ENCODE results near the gene FGD2. TPM values are rescaled to one million over a fixed set of nuclear protein-coding genes. Genes with fewer than 3 reads are reported as not detected.

Gene FGD2
- total RNA-seq, 1 experiment from 2014 or later, result 0.44 TPM

DNA sequence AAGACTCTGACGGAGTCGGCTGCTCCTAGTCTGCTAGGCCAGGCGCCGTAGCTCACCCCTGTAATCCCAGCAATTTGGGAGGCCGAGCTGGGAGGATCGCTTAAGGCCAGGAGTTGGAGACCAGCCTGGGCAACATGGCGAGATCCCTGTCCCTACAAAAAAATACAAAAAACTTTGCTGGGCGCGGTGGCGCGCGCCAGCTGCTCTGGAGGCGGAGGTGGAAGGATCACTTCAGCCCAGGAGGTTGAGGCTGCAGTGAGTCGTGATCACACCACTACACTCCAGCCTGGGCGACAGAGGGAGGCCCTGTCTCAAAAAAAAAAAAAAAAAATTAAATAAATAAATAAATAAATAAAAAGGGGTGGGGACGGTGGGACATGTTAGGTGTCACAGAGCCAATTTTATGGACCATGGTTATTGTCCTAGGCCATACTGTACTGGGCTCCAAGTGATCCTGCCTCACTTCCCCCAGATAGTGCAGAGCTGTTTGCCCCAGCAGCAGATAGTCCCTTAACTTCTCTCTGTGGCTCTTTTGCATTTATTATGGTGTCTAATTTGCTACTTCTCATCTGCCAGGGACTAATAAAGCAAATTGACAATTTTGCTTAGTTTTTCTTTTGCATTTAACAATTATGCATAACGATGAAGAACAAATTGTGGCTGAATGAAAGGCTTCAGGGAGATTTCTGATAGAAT is 45.8 kb upstream of the FGD2 start:
- ChIA-PET POLR2A (ENCODE audit: unreplicated experiment) (no interaction called here), CTCF (no interaction called here)
- Histone ChIP-seq H3K9me2 (replicated peaks; ENCODE audit: low read length) (no peaks in the 10 kb centered on the region), H3K4me1 (ENCODE audit: insufficient read depth, low read length) (peaks cover 26% of the 10 kb centered on the region), H4K20me1 (ENCODE audit: low read length) (no peaks in the 10 kb centered on the region), H3K9ac (ENCODE audit: low read length) (no peak overlapping the region), H3K79me2 (ENCODE audit: low read length) (no peaks in the 10 kb centered on the region), H3F3A (ENCODE audit: low read length, unreplicated experiment) (no peaks in the 10 kb centered on the region), H3K36me3 (ENCODE audit: low read depth, low read length) (no peaks in the 10 kb centered on the region), H3K9me3 (ENCODE audit: low read length) (no peaks in the 10 kb centered on the region), H3K27me3 (ENCODE audit: low read length) (no peaks in the 10 kb centered on the region), H2AFZ (ENCODE audit: low read length) (0 out of 2 replicates have a peak overlapping the region, but pooled peaks have one; percentile 9), H3K4me2 (ENCODE audit: low read length) (no peak overlapping the region), H3K27ac (ENCODE audit: low read length) (no peak overlapping the region), H3K4me3 (ENCODE audit: low read length) (no peak overlapping the region)
- intact Hi-C loops (cut with micrococcal nuclease), result loop anchor here (5.0 kb wide), 1 partner anchor 47 kb away; no protein-coding TSS in a partner anchor
- TF ChIP-seq EZH2 (IDR thresholded peaks at IDR 0.05; ENCODE audit: low read length, unreplicated experiment) (no peak), EZH2phosphoT487 (IDR thresholded peaks at IDR 0.05; ENCODE audit: borderline replicate concordance, low read length) (no peak)
- TF ChIP-seq, protein P1, sequence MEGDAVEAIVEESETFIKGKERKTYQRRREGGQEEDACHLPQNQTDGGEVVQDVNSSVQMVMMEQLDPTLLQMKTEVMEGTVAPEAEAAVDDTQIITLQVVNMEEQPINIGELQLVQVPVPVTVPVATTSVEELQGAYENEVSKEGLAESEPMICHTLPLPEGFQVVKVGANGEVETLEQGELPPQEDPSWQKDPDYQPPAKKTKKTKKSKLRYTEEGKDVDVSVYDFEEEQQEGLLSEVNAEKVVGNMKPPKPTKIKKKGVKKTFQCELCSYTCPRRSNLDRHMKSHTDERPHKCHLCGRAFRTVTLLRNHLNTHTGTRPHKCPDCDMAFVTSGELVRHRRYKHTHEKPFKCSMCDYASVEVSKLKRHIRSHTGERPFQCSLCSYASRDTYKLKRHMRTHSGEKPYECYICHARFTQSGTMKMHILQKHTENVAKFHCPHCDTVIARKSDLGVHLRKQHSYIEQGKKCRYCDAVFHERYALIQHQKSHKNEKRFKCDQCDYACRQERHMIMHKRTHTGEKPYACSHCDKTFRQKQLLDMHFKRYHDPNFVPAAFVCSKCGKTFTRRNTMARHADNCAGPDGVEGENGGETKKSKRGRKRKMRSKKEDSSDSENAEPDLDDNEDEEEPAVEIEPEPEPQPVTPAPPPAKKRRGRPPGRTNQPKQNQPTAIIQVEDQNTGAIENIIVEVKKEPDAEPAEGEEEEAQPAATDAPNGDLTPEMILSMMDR (conservative IDR thresholded peaks at IDR 0.05; ENCODE audit: low read depth, low read length), result no peak
- no TSS peak for BruUV-seq (replicated peaks)
- no peak for ATAC-seq
- DNase-seq, result no peak

DNA sequence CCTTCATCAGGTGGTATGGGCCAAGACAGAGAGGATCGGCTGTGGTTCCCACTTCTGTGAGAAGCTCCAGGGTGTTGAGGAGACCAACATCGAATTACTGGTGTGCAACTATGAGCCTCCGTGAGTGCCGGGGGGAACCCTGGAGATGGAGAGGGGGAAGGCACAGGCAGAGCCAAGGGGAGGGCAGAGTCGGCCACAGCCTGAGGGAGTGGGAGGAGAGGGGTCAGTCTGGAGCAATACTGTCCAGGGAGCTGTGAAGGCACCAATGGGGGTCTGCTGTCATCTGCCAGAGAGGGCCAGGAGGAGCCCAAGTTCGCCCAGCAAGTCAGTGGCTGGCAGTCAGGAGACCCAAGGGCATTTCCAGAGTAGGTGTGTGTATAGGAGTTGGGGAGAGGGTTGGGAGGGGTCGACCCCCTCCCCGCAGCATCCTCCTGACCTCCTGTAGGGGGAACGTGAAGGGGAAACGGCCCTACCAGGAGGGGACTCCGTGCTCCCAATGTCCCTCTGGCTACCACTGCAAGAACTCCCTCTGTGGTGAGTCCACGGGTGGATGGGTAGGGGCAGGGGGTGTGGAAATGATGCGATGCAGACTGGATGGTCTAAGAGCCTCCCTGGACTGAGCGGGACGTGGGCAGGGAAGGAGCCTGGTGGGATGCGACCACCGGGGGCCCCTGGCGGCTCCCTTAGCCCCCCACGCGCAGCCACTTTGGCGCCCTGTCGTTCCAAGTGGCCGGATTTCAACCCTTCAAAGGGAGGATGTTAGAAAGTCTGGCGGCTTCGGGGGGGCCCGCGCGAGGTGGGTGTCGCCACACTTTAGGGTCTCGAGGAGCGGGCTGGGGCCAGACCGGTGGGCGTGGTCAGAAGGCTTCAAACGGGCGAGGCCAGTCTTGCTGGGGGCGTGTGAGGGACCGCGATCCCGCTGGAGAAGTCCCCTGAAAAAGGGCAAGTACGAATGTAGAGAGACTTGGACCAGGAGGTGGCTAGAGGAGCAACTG is 43.7 kb upstream of the FGD2 start:
- H3K4me2 ChIP-seq (ENCODE audit: low read length), result no peak overlapping the region

DNA sequence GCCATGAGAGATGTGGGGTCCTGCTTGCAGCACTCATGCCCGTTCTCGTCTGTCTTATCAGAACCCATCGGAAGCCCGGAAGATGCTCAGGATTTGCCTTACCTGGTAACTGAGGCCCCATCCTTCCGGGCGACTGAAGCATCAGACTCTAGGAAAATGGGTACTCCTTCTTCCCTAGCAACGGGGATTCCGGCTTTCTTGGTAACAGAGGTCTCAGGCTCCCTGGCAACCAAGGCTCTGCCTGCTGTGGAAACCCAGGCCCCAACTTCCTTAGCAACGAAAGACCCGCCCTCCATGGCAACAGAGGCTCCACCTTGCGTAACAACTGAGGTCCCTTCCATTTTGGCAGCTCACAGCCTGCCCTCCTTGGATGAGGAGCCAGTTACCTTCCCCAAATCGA is 42.6 kb upstream of the FGD2 start:
- BruUV-seq (replicated peaks), result no TSS peak
- Histone ChIP-seq H3K27me3 (ENCODE audit: low read length) (no peaks in the 10 kb centered on the region), H3F3A (ENCODE audit: low read length, unreplicated experiment) (no peaks in the 10 kb centered on the region), H3K4me2 (ENCODE audit: low read length) (no peak overlapping the region), H3K36me3 (ENCODE audit: low read depth, low read length) (peaks cover 7% of the 10 kb centered on the region), H3K27ac (ENCODE audit: low read length) (no peak overlapping the region), H3K9ac (ENCODE audit: low read length) (no peak overlapping the region), H3K4me1 (ENCODE audit: insufficient read depth, low read length) (peaks cover 15% of the 10 kb centered on the region), H3K79me2 (ENCODE audit: low read length) (no peaks in the 10 kb centered on the region), H4K20me1 (ENCODE audit: low read length) (no peaks in the 10 kb centered on the region), H3K9me3 (ENCODE audit: low read length) (no peaks in the 10 kb centered on the region), H2AFZ (ENCODE audit: low read length) (no peak overlapping the region), H3K9me2 (replicated peaks; ENCODE audit: low read length) (no peaks in the 10 kb centered on the region), H3K4me3 (ENCODE audit: low read length) (no peak overlapping the region)
- ChIA-PET POLR2A (ENCODE audit: unreplicated experiment) (no interaction called here), CTCF (no interaction called here)
- ATAC-seq, result no peak
- TF ChIP-seq EZH2phosphoT487 (IDR thresholded peaks at IDR 0.05; ENCODE audit: borderline replicate concordance, low read length), result no peak
- TF ChIP-seq, protein P1 (conservative IDR thresholded peaks at IDR 0.05; ENCODE audit: low read depth, low read length), result no peak
- no peak for TF ChIP-seq EZH2 (IDR thresholded peaks at IDR 0.05; ENCODE audit: low read length, unreplicated experiment)
- no peak for DNase-seq
- intact Hi-C loops (cut with micrococcal nuclease), result no loop called here

More for the DNA sequence above, 43.7 kb upstream of the FGD2 start:
- BruUV-seq (replicated peaks), result no TSS peak
- Histone ChIP-seq H3K9me2 (replicated peaks; ENCODE audit: low read length) (no peaks in the 10 kb centered on the region), H3K9ac (ENCODE audit: low read length) (no peak overlapping the region), H3F3A (ENCODE audit: low read length, unreplicated experiment) (no peaks in the 10 kb centered on the region), H3K4me3 (ENCODE audit: low read length) (no peak overlapping the region), H3K79me2 (ENCODE audit: low read length) (no peaks in the 10 kb centered on the region), H4K20me1 (ENCODE audit: low read length) (no peaks in the 10 kb centered on the region), H3K27me3 (ENCODE audit: low read length) (no peaks in the 10 kb centered on the region), H3K36me3 (ENCODE audit: low read depth, low read length) (no peaks in the 10 kb centered on the region), H3K9me3 (ENCODE audit: low read length) (no peaks in the 10 kb centered on the region), H2AFZ (ENCODE audit: low read length) (no peak overlapping the region), H3K27ac (ENCODE audit: low read length) (no peak overlapping the region), H3K4me1 (ENCODE audit: insufficient read depth, low read length) (peaks cover 15% of the 10 kb centered on the region)
- DNase-seq, result no peak
- ChIA-PET POLR2A (ENCODE audit: unreplicated experiment) (no interaction called here), CTCF (interaction anchor here (0.6 kb wide), 1 partner anchor 48 kb away, joined by 4 read pairs; no protein-coding TSS in a partner anchor)
- TF ChIP-seq EZH2phosphoT487 (IDR thresholded peaks at IDR 0.05; ENCODE audit: borderline replicate concordance, low read length), result no peak
- intact Hi-C loops (cut with micrococcal nuclease), result no loop called here
- no peak for ATAC-seq
